GM18526 (cell line): Measurements from ENCODE around the gene SREBF1.
A peak's percentile ranks its signal among the peaks of the same experiment; 100 is the strongest.

Source experiments
- POLR2A ChIP-seq: IDR thresholded peaks from 3 replicates; pipeline ENCODE4 v1.6.1; 2011; ENCODE audit not compliant: insufficient read length; ENCODE audit errors: extremely low read depth

SREBF1 gene

DNA sequence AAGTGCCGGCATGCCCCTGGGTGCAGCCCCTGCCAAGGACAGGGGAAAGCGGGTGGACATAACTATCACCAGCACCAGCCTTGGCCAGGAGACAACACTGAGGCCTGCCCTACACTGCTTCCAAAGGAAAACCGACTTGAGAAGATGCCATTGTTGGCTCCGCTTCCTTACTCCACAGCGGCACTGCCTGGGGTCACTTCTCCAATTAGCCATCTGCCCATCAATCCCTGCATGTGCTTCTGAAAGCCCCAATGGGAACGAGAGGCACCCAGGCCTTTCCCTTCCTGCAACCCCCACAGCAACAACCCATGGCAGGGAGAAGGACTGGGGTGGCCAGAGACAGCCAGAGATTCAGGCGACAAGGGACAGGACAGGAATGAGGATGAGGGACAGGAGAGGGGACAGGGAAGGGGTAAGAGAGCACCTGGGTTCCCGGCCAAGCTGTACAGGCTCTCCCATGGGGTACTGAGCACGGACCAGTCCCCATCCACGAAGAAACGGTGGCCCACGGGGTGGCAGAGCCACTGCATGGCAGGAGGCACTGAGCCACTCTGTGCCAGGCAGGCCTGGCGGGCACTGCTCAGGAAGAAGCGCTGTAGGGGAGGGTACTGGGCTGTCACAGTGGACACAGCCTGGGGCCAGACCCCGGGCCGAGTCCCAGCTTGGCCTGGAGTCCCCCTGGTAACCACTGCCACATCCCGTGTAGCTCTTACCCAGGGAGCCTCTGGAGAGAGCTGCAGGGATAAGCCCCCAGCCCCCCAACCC, 21.2 kb downstream of the SREBF1 start:
- TF ChIP-seq POLR2A, result no peak

GRCh38 chr17:17815062-17815406, 21.8 kb downstream of the SREBF1 start:
- TF ChIP-seq POLR2A, result no peak

GRCh38 chr17:17814162-17815061, 22.4 kb downstream of the SREBF1 start:
- TF ChIP-seq POLR2A, result no peak

DNA sequence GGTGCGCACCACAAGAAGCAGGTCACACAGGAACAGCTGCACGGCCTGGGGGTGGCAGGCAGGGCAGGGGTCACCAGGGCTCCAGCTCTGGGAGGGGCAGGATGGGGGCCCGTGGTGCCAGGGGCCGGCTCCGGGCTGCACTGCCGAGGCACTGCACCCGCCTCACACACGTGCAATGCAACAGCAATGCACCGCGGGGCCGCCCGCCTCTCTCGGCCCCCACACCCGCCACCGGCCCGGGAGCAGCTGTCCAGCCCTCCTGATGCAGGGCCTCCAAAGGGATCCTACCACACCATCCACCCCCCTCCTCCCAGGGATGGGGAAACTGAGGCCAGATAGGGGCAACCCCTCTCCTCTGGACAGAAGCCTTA, 23.1 kb downstream of the SREBF1 start:
- TF ChIP-seq POLR2A, result no peak

GRCh38 chr17:17813055-17813724, 23.6 kb downstream of the SREBF1 start:
- TF ChIP-seq POLR2A, result peak; percentile 9

GRCh38 chr17:17812211-17813054, 24.4 kb downstream of the SREBF1 start:
- TF ChIP-seq POLR2A, result no peak

- TF ChIP-seq POLR2A, result no peak
Measured at GRCh38 chr17:17811381-17812210, 25.2 kb downstream of the SREBF1 start.

DNA sequence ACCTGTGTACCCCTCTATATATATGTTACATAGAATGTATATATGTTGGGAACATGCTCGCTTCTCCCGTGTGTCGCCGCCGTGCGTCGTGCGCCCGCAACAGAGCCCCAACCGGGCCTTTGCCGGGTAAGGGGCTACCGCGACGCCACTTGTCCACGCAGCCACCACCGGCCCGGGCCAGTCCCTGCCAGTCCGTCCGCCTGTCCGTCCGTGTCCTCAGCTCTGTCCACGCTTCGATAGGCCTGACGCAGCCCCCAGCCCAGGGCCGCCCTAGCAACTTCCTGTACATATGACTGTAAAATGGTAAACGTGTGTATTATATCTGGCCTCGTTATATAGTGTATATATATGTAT, 25.9 kb downstream of the SREBF1 start:
- no peak for TF ChIP-seq POLR2A

- TF ChIP-seq POLR2A, result no peak
Measured at GRCh38 chr17:17810084-17810894, 26.5 kb downstream of the SREBF1 start.

DNA sequence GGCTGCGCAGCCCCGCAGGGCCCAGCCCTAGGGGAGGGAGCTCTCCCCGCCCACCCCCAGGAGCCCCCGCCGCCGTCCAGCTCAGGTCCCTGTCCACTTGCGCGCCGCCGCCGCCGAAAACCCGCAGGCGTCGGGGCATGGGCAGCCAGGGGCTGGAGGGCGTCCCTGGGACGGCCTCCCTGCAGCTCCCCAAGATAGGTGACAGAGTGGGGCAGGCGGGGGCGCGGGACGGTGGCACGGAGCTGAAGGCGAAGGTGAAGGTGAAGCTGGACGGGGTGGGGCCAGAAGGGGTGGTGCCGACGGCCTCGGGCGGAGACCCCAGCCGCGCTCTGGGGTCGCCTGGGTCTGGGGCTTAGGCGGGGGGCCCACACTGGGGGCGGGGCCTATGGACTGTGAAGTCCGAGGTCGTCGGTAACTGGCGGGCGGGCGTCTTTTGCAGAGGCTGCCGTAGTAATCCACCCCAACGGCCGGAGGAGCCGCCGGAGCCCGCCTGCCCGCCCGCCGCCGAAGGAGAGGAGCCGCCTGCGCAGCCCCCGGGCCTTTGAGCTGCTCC, 27.2 kb downstream of the SREBF1 start:
- no peak for TF ChIP-seq POLR2A

GRCh38 chr17:17808706-17809432, 27.9 kb downstream of the SREBF1 start:
- TF ChIP-seq POLR2A, result no peak

- no peak for TF ChIP-seq POLR2A
Measured at GRCh38 chr17:17807440-17807839, 29.3 kb downstream of the SREBF1 start.

DNA sequence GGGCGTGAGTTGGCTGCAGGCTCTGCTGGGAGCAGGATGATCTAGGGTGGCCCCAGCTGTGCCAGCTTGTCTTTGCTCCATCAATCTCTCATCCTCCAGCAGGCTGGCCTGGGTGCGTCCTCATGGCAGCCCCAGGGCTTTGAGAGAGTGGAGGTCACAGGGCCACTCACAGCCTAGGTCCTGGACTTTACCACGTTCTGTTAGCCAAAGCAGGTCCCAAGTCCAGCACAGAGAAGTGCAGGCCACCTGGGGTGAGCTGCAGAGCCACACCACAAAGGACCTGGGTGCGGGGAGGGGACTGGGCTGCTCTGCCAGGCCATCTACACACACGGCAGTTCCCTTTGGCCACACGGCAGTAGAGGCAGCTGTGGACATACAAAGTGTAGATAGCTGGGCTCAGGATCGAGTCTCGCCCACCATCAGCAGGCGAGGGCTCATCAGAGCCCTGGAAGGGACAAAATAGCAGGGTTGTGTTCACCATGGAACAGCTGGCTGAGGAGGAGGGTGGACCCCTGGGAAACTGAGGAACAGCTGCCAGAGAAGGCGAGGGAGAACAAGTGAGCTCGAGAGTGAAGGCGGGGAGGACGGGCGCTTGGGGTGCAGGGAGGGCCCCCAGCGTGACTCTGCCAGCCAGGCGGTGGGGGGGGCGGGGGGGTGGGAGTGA, 30.0 kb downstream of the SREBF1 start:
- no peak for TF ChIP-seq POLR2A
